SK-N-MC (cell line): ENCODE data around the gene MTUS2.

ENCODE experiments used
- DNase-seq: peaks from one replicate; pipeline ENCODE4 v3.0.0-alpha.2; 2011; ENCODE audit warnings: low read depth, low spot score
- H3K27ac ChIP-seq: fragments of 200-600 bp; sonication (generic); 2 replicates; pipeline ENCODE4 v1.5.1; 2016; ENCODE audit warnings: mixed run types
- H3K36me3 ChIP-seq: fragments of 200-600 bp; sonication (generic); 2 replicates; pipeline ENCODE4 v1.6.1; 2017; ENCODE audit warnings: antibody characterized with exemption, low read length, mixed read lengths; ENCODE audit not compliant: insufficient read depth
- H3K4me3 ChIP-seq: fragments of 200-600 bp; sonication (generic); 2 replicates; pipeline ENCODE4 v1.5.1; 2016
- H3K9ac ChIP-seq: fragments of 200-600 bp; sonication (generic); 2 replicates; pipeline ENCODE4 v1.8.0; 2017; ENCODE audit warnings: mixed run types, mixed read lengths; ENCODE audit not compliant: insufficient read length
- H3K9me3 ChIP-seq: fragments of 200-600 bp; sonication (generic); 2 replicates; pipeline ENCODE4 v1.6.1; 2017; ENCODE audit warnings: low read depth, mild to moderate bottlenecking, antibody characterized with exemption, low read length, moderate library complexity, mixed read lengths
- EZH2 ChIP-seq: fragments of 200-600 bp; sonication (generic); IDR thresholded peaks from one replicate; pipeline ENCODE4 v1.6.1; 2017; ENCODE audit warnings: antibody characterized with exemption
- FOXP2 ChIP-seq: optimal IDR thresholded peaks from 2 replicates; pipeline ENCODE3; 2011; ENCODE audit warnings: mild to moderate bottlenecking, moderate library complexity; ENCODE audit not compliant: insufficient read depth; ENCODE audit errors: extremely low read length, control extremely low read depth
- POLR2AphosphoS5 ChIP-seq: IDR thresholded peaks from 2 replicates; pipeline ENCODE4 v1.6.1; 2012; ENCODE audit warnings: mild to moderate bottlenecking, low read depth, low read length, borderline replicate concordance

MTUS2 gene

DNA sequence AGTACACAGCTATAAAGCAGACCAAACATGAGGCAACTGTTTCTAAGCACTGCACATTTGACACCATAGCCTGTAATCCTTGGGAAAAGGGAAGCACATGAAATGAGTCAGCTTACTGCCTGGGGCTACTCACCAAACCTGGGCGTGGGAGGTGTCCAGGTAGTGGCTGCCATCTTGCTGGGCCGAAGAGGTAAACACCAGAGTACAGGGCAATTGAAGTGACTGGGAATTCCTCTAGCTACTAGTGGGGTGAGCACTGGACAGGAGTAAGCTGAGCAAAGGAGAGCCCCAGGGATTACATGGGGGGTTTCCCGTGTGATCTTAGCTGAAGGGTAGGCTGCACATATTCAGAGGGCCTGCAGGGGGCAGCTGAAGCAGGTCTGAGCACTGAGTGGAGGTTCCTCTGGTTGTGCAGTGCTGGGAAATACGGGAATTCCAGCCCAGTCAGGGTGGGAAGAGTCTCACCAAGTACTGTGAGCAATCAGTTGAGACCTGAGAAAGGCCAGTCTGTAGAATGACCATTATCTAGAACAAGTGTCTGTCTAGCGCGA is 634.9 kb downstream of the MTUS2 start:
- Histone ChIP-seq H3K27ac (no peak overlapping the region), H3K9me3 (no peaks in the 10 kb centered on the region), H3K9ac (no peak overlapping the region), H3K4me3 (no peak overlapping the region), H3K36me3 (no peaks in the 10 kb centered on the region)
- TF ChIP-seq EZH2 (no peak), POLR2AphosphoS5 (no peak), FOXP2 (no peak)
- no peak for DNase-seq

DNA sequence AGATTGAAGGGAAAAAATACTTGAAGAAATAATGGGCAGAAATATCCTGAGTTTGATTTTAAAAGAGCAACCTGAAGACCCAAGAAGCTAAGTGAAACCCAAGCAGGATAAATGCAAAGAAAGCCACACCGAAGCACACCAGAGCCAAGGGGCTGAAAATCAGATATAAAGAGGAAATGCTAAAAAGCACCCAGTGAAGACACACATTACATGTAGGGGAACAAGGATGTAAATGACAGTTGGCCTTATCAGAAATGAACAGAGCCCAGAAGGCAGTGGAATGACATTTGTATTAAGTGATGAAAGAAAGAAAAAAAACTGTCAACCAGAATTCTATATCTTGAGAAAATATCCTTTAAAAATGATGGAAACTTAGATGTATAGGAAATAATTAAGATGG is 636.3 kb downstream of the MTUS2 start:
- TF ChIP-seq EZH2 (no peak), FOXP2 (no peak), POLR2AphosphoS5 (no peak)
- DNase-seq = no peak
- Histone ChIP-seq H3K4me3 (no peak overlapping the region), H3K9me3 (no peaks in the 10 kb centered on the region), H3K27ac (no peak overlapping the region), H3K36me3 (no peaks in the 10 kb centered on the region), H3K9ac (no peak overlapping the region)

- no peak for DNase-seq
- TF ChIP-seq FOXP2 (no peak), EZH2 (no peak), POLR2AphosphoS5 (no peak)
- no peak overlapping the region for H3K9ac ChIP-seq
- no peaks in the 10 kb centered on the region for H3K36me3 ChIP-seq
- H3K4me3 ChIP-seq = no peak overlapping the region
- H3K27ac ChIP-seq = no peak overlapping the region
- no peaks in the 10 kb centered on the region for H3K9me3 ChIP-seq
Measured at GRCh38 chr13:29457299-29457698, 637.2 kb downstream of the MTUS2 start.

DNA sequence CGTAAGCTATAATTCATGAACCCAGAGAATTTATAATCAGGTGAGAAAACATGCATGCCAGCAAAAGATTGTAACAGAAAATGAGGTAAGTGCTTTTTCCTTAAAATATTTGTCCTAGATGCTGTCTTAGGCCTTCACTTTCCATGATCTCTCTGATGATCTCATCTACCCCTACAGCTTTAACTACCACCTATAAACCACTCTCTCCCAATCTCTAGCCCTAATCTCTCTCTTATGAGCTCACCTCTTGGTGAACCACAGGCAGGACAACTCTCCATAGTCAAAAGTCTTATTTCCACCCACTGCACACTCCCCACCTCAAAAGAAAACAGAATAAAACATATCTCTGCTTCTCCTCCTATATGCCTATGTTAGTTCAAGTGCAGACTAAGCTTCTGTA is 638.3 kb downstream of the MTUS2 start:
- Histone ChIP-seq H3K27ac (no peak overlapping the region), H3K4me3 (no peak overlapping the region)

DNA sequence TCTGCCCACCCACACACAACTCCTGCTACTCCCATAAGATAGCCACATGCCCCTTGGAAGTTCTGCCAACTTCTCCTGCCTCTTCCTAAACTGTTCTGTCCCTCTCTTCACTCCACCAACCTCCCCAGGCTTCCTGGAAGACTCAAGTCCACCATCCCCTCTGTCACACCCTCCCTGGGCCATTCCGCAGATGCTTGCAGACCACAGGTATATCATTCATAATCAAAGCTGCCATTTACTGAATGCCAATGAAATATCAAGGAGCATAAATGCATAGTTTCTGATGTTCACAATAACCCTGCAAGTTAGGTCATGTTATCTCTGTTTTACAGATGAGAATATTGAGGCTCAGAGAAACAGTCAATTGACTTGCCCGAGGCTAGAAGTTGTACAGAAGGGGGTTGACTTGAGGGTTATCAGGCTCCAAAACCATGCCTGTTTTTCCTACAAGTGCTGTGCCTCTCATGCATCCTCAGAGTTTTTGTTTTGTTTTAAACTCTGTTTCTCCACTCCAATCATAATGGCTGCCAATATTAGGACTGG is 639.7 kb downstream of the MTUS2 start:
- no peak for DNase-seq
- Histone ChIP-seq H3K9ac (no peak overlapping the region), H3K4me3 (no peak overlapping the region), H3K27ac (no peak overlapping the region), H3K36me3 (no peaks in the 10 kb centered on the region), H3K9me3 (no peaks in the 10 kb centered on the region)
- TF ChIP-seq EZH2 (no peak), POLR2AphosphoS5 (no peak), FOXP2 (no peak)

More for the DNA sequence above, 638.3 kb downstream of the MTUS2 start:
- DNase-seq = no peak
- no peaks in the 10 kb centered on the region for H3K9me3 ChIP-seq
- H3K9ac ChIP-seq = no peak overlapping the region
- TF ChIP-seq FOXP2 (no peak), EZH2 (no peak), POLR2AphosphoS5 (no peak)
- no peaks in the 10 kb centered on the region for H3K36me3 ChIP-seq

- no peak for DNase-seq
- Histone ChIP-seq H3K36me3 (no peaks in the 10 kb centered on the region), H3K9me3 (no peaks in the 10 kb centered on the region), H3K27ac (no peak overlapping the region), H3K9ac (no peak overlapping the region), H3K4me3 (no peak overlapping the region)
- TF ChIP-seq FOXP2 (no peak), EZH2 (no peak), POLR2AphosphoS5 (no peak)
Measured at GRCh38 chr13:29464105-29464679, 644.1 kb downstream of the MTUS2 start.

GRCh38 chr13:29465741-29466293 is 645.7 kb downstream of the MTUS2 start:
- Histone ChIP-seq H3K9me3 (no peaks in the 10 kb centered on the region), H3K36me3 (no peaks in the 10 kb centered on the region), H3K4me3 (no peak overlapping the region), H3K9ac (no peak overlapping the region), H3K27ac (no peak overlapping the region)
- DNase-seq = no peak
- no peak for TF ChIP-seq FOXP2
- no peak for TF ChIP-seq EZH2
- TF ChIP-seq POLR2AphosphoS5 = no peak

DNA sequence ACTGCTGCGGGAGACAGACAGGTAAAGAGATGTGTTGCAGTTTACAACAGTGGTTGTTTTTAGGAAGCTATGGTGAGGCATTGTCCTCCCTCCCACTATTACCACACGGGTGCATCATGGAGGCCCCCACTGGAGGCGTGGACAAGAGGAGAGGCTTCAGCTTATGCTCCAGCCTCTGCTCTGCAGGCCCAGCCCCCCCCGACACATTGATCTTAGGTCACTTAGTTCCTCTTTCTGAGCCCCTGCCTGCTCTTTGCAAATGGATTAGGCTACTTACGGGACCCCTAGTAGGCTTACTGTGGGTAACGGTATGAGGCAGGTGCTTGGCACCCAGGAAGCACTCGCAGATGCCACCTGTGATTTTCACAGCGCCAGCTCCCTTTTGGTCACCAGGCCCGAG is 651.4 kb downstream of the MTUS2 start:
- Histone ChIP-seq H3K4me3 (no peak overlapping the region), H3K9me3 (no peaks in the 10 kb centered on the region), H3K27ac (no peak overlapping the region), H3K36me3 (no peaks in the 10 kb centered on the region), H3K9ac (no peak overlapping the region)
- DNase-seq = no peak
- TF ChIP-seq POLR2AphosphoS5 = no peak
- TF ChIP-seq FOXP2 = no peak
- no peak for TF ChIP-seq EZH2

GRCh38 chr13:29472332-29472961 is 652.3 kb downstream of the MTUS2 start:
- Histone ChIP-seq H3K4me3 (no peak overlapping the region), H3K27ac (no peak overlapping the region), H3K9ac (no peak overlapping the region), H3K36me3 (no peaks in the 10 kb centered on the region), H3K9me3 (no peaks in the 10 kb centered on the region)
- DNase-seq = no peak
- TF ChIP-seq FOXP2 = no peak
